GM12878 (cell line): Measurements from ENCODE around the gene EYA2. TPM values are rescaled to one million over a fixed set of nuclear protein-coding genes. Genes with fewer than 3 reads are reported as not detected.

Experiments used
- ATAC-seq: fragments of 200-7000 bp; cut with Tn5 transposase; 3 replicates; pipeline ENCODE4 v1.9.1; 2020; ENCODE audit warnings: mild to moderate bottlenecking, moderate library complexity
- BruUV-seq: library from RNA; stranded (reverse); fragments of 400-500 nt; replicated peaks from 2 replicates; lab custom pipeline; 2021; lab: Mats Ljungman, UMichigan
- CTCF ChIA-PET: fragments of 300-600 bp; sonication (Branson Sonifier 250); formaldehyde crosslinking; extraction: SDS; loops from one replicate; lab custom pipeline; 2021; ENCODE audit warnings: inconsistent platforms; lab: Yijun Ruan, JAX
- POLR2A ChIA-PET: fragments of 350-600 bp; formaldehyde crosslinking; extraction: SDS; loops from one replicate; lab custom pipeline; 2021; ENCODE audit warnings: inconsistent platforms; lab: Charles Lee
- RAD21 ChIA-PET: fragments of 300-600 bp; sonication (Branson Sonifier 250); formaldehyde crosslinking; loops from one replicate; lab custom pipeline; 2023; ENCODE audit warnings: antibody characterized with exemption; ENCODE audit not compliant: unreplicated experiment; lab: Charles Lee
- SMC1A ChIA-PET: fragments of 300-600 bp; sonication (Branson Sonifier 250); formaldehyde crosslinking; loops from one replicate; lab custom pipeline; 2023; ENCODE audit not compliant: unreplicated experiment, uncharacterized antibody; lab: Charles Lee
- DNase-seq: peaks from one replicate; pipeline ENCODE4 v3.0.0-alpha.2; 2011; ENCODE audit warnings: low read depth, low spot score
- FAIRE-seq: peaks from 3 replicates; lab custom pipeline; 2011; peaks lifted over from hg19 to GRCh38; lab: Jason Lieb, UNC
- H2AFZ ChIP-seq: 2 replicates; pipeline ENCODE4 v1.6.0; 2011; ENCODE audit warnings: low read depth, low read length, control low read depth; ENCODE audit not compliant: control insufficient read depth
- H3K27ac ChIP-seq: 2 replicates; pipeline ENCODE4 v1.5.1; 2011; ENCODE audit warnings: control low read depth; ENCODE audit not compliant: control insufficient read depth, insufficient read depth
- H3K27me3 ChIP-seq, 2 experiments: replicated peaks in 1 of 2; 2 replicates each; pipeline versions ENCODE4 v1.6.0 to v1.6.1; 2011; ENCODE audit warnings: low read length in 1 of 2; ENCODE audit not compliant: control insufficient read depth in 2 of 2, insufficient read depth in 2 of 2
- H3K36me3 ChIP-seq, 2 experiments: 2 replicates each; pipeline ENCODE4 v1.5.1; 2011; ENCODE audit warnings: low read length in 1 of 2; ENCODE audit not compliant: control insufficient read depth in 2 of 2, insufficient read depth in 2 of 2
- H3K4me1 ChIP-seq: 2 replicates; pipeline ENCODE4 v1.6.1; 2011; ENCODE audit warnings: mild to moderate bottlenecking, low read length, moderate library complexity, mixed read lengths; ENCODE audit not compliant: control insufficient read depth, insufficient read depth
- H3K4me2 ChIP-seq: 2 replicates; pipeline ENCODE4 v1.6.0; 2011; ENCODE audit warnings: control low read depth; ENCODE audit not compliant: control insufficient read depth, insufficient read depth
- H3K4me3 ChIP-seq: fragments of 200-600 bp; sonication (generic); 2 replicates; pipeline ENCODE4 v1.5.1; 2016
- H3K79me2 ChIP-seq: 2 replicates; pipeline ENCODE4 v1.6.0; 2011; ENCODE audit warnings: low read length; ENCODE audit not compliant: control insufficient read depth, insufficient read depth
- H3K9ac ChIP-seq: 2 replicates; pipeline ENCODE4 v1.8.0; 2011; ENCODE audit warnings: low read length, control low read depth, mixed read lengths; ENCODE audit not compliant: control insufficient read depth, insufficient read depth
- H3K9me3 ChIP-seq: replicated peaks from 3 replicates; pipeline ENCODE4 v1.5.1; 2011; ENCODE audit warnings: mild to moderate bottlenecking, low read length; ENCODE audit not compliant: control insufficient read depth, insufficient read depth
- H4K20me1 ChIP-seq: 2 replicates; pipeline ENCODE4 v1.6.0; 2011; ENCODE audit not compliant: control insufficient read depth, insufficient read depth
- BACH1 ChIP-seq: fragments of 450-650 bp; IDR thresholded peaks from 2 replicates; pipeline ENCODE4 v1.6.1; 2017; ENCODE audit warnings: mild to moderate bottlenecking, borderline replicate concordance
- CBX3 ChIP-seq: fragments of 200-600 bp; sonication (generic); IDR thresholded peaks from 2 replicates; pipeline ENCODE4 v1.6.1; 2016; ENCODE audit warnings: low read depth, borderline replicate concordance
- FOXK2 ChIP-seq: fragments of 450-650 bp; IDR thresholded peaks from 2 replicates; pipeline ENCODE4 v1.6.1; 2017; ENCODE audit warnings: mild to moderate bottlenecking, moderate library complexity
- GATAD2B ChIP-seq: fragments of 450-650 bp; conservative IDR thresholded peaks from 2 replicates; pipeline ENCODE4 v1.6.1; 2017; ENCODE audit warnings: low read depth, mild to moderate bottlenecking, moderate library complexity
- PRDM15 ChIP-seq: fragments of 450-650 bp; formaldehyde crosslinking; IDR thresholded peaks from 2 replicates; pipeline ENCODE4 v1.4.0; 2020; ENCODE audit warnings: mild to moderate bottlenecking, moderate library complexity
- REST ChIP-seq: IDR thresholded peaks from 2 replicates; pipeline ENCODE4 v1.6.1; 2012; ENCODE audit warnings: mild to moderate bottlenecking, low read depth, low read length
- RUNX3 ChIP-seq: IDR thresholded peaks from 2 replicates; pipeline ENCODE4 v1.6.1; 2012; ENCODE audit warnings: low read length, inconsistent platforms
- YY1 ChIP-seq: IDR thresholded peaks from 2 replicates; pipeline ENCODE4 v1.6.1; 2011; ENCODE audit warnings: low read depth, mild to moderate bottlenecking, low read length
- ZNF207 ChIP-seq: fragments of 450-650 bp; IDR thresholded peaks from 2 replicates; pipeline ENCODE4 v1.6.1; 2014; ENCODE audit warnings: antibody characterized with exemption, mild to moderate bottlenecking, borderline replicate concordance
- WGBS: methylation state at CpG from one replicate; pipeline ENCODE4 v1.1.6; 2016; ENCODE audit warnings: low lambda C conversion rate; ENCODE audit not compliant: insufficient replicate concordance, insufficient coverage; ENCODE audit errors: missing lambda C conversion rate; 5-methylcytosine and 5-hydroxymethylcytosine counted together
- in situ Hi-C: fragments of 300-500 bp; cut with MboI; formaldehyde crosslinking; loops from 9 replicates; pipeline ENCODE4 v1.14.3; 2018; ENCODE audit warnings: mixed read lengths
- intact Hi-C: fragments of 100-400 bp; cut with micrococcal nuclease; formaldehyde crosslinking; loops from one replicate; pipeline ENCODE4 v1.14.2; 2022; ENCODE audit not compliant: unreplicated experiment
- polyA plus RNA-seq, 11 experiments: library from polyadenylated mRNA; depleted of rRNA in 4 of 11; unstranded in 6 of 11; stranded (reverse) in 5 of 11; fragments of >200 nt; fragmentation: Nextera tagmentation in 4 of 11; fragmentation: Illumina TruSeq in 1 of 11; extraction: Ambion mirVana in 4 of 11; extraction: Trizol in 1 of 11; gene quantifications; 1 replicate in 1 of 11; 2 replicates in 10 of 11; pipeline versions ENCODE4 v1.2.1 to v1.2.3, GENCODE V29; 2011 to 2016; ENCODE audit warnings: inconsistent platforms in 2 of 11, missing spikeins in 2 of 11, low read depth in 1 of 11
- total RNA-seq, 4 experiments: library from RNA; depleted of rRNA in 3 of 4; stranded (reverse); fragments of >200 nt in 3 of 4; fragmentation: Illumina TruSeq in 1 of 4; extraction: Trizol in 1 of 4; gene quantifications; 2 replicates each; pipeline versions ENCODE4 v1.2.1 to v1.2.3, GENCODE V29; 2013 to 2021

EYA2 gene
- total and polyA plus RNA-seq, 10 of the 15 experiments (the other 5 are each of a cell fraction or from before 2014, with no cell fraction given), result 0.20 TPM; not detected in 9

GRCh38 chr20:47089151-47089550 is 194.5 kb downstream of the EYA2 start:
- no peak for FAIRE-seq
- intact Hi-C loops, result no loop called here
- Histone ChIP-seq H3K27me3 (no peaks in the 10 kb centered on the region; a peak in 1 of 4 replicates), H4K20me1 (no peaks in the 10 kb centered on the region), H3K79me2 (no peaks in the 10 kb centered on the region), H3K4me2 (no peak overlapping the region), H2AFZ (no peak overlapping the region), H3K9ac (no peak overlapping the region), H3K4me3 (no peak overlapping the region), H3K27ac (no peak overlapping the region), H3K4me1 (no peaks in the 10 kb centered on the region), H3K9me3 (no peaks in the 10 kb centered on the region), H3K36me3 (no peaks in the 10 kb centered on the region)
- POLR2A ChIA-PET, result no interaction called here
- in situ Hi-C loops, result no loop called here
- CTCF ChIA-PET, result no interaction called here
- SMC1A ChIA-PET, result no interaction called here
- no peak for ATAC-seq
- BruUV-seq, result no TSS peak
- no peak for TF ChIP-seq GATAD2B
- no peak for TF ChIP-seq ZNF207
- TF ChIP-seq FOXK2, result no peak
- no peak for TF ChIP-seq YY1
- no peak for TF ChIP-seq RUNX3
- no peak for TF ChIP-seq REST
- no peak for TF ChIP-seq PRDM15
- no peak for TF ChIP-seq BACH1
- no peak for TF ChIP-seq CBX3
- RAD21 ChIA-PET, result no interaction called here
- 65% methylated on average over 15 of the region's 15 CpGs for WGBS
- no peak for DNase-seq
